Measurements from ENCODE around the gene SULT2A1.

- TF ChIP-seq CTCF (IDR thresholded peaks at IDR 0.05) (no peak), POLR2A (IDR thresholded peaks at IDR 0.05) (no peak)
Observed at GRCh38 chr19:47839411-47839810, 46.7 kb downstream of the SULT2A1 start.
